GM19035 (cell line): Measurements from ENCODE around the gene SETBP1.

Experiments used
- ATAC-seq: cut with Tn5 transposase; IDR thresholded peaks from one replicate; pipeline ENCODE4 v1.9.1; 2021; ENCODE audit not compliant: unreplicated experiment

Gene SETBP1

GRCh38 chr18:44758861-44759631, 78.4 kb downstream of the SETBP1 start:
- peak; percentile 97 for ATAC-seq

- ATAC-seq, result peak; percentile 46
Observed at GRCh38 chr18:44759925-44760342, 79.2 kb downstream of the SETBP1 start.

GRCh38 chr18:44761812-44762211, 81.1 kb downstream of the SETBP1 start:
- ATAC-seq, result no peak

GRCh38 chr18:44763327-44763726, 82.6 kb downstream of the SETBP1 start:
- no peak for ATAC-seq

- no peak for ATAC-seq
Observed at GRCh38 chr18:44764863-44765262, 84.2 kb downstream of the SETBP1 start.

- ATAC-seq, result no peak
Observed at GRCh38 chr18:44765456-44765855, 84.8 kb downstream of the SETBP1 start.

- no peak for ATAC-seq
Observed at GRCh38 chr18:44766450-44766849, 85.8 kb downstream of the SETBP1 start.

- ATAC-seq, result no peak
Observed at GRCh38 chr18:44767807-44768206, 87.1 kb downstream of the SETBP1 start.

GRCh38 chr18:44770641-44771040, 90.0 kb downstream of the SETBP1 start:
- no peak for ATAC-seq

GRCh38 chr18:44771572-44771955, 90.9 kb downstream of the SETBP1 start:
- ATAC-seq, result no peak

- ATAC-seq, result no peak
Observed at GRCh38 chr18:44771956-44772917, 91.5 kb downstream of the SETBP1 start.

GRCh38 chr18:44773640-44774155, 93.0 kb downstream of the SETBP1 start:
- ATAC-seq, result no peak

- ATAC-seq, result no peak
Observed at GRCh38 chr18:44774191-44774590, 93.5 kb downstream of the SETBP1 start.

GRCh38 chr18:44777457-44778192, 96.9 kb downstream of the SETBP1 start:
- no peak for ATAC-seq

- ATAC-seq, result no peak
Observed at GRCh38 chr18:44778788-44779187, 98.1 kb downstream of the SETBP1 start.

- ATAC-seq, result no peak
Observed at GRCh38 chr18:44779753-44780292, 99.1 kb downstream of the SETBP1 start.

- no peak for ATAC-seq
Observed at GRCh38 chr18:44781886-44782285, 101.2 kb downstream of the SETBP1 start.

- ATAC-seq, result no peak
Observed at GRCh38 chr18:44782617-44783016, 101.9 kb downstream of the SETBP1 start.

GRCh38 chr18:44783371-44783770, 102.7 kb downstream of the SETBP1 start:
- ATAC-seq, result no peak

GRCh38 chr18:44786257-44786656, 105.6 kb downstream of the SETBP1 start:
- ATAC-seq, result peak; percentile 28

- peak; percentile 80 for ATAC-seq
Observed at GRCh38 chr18:44786688-44787087, 106.0 kb downstream of the SETBP1 start.
